ENCODE measurements around the gene HCFC1.

The HCFC1 gene

GRCh38 chrX:153913701-153914100 is 57.9 kb downstream of the HCFC1 start:
- CTCF ChIA-PET = interaction anchor here (1.0 to 5.9 kb wide), 2 partner anchors 8 to 11 kb away, joined by 3 to 42 read pairs; no protein-coding TSS in a partner anchor
- POLR2A ChIA-PET = interaction anchor here (3.8 kb wide), 1 partner anchor 13 kb away, joined by 28 read pairs; the partner anchor contains the start of gene ARHGAP4
- DNase-seq (ENCODE audit: extremely low spot score) = no peak
- TF ChIP-seq FOXA1 (IDR thresholded peaks at IDR 0.05) (no peak), FOXM1 (IDR thresholded peaks at IDR 0.05; ENCODE audit: borderline replicate concordance) (no peak), BHLHE40 (IDR thresholded peaks at IDR 0.05; ENCODE audit: borderline replicate concordance) (no peak), SP1 (IDR thresholded peaks at IDR 0.05) (no peak), L3MBTL2 (conservative IDR thresholded peaks at IDR 0.05) (no peak), CTBP1 (IDR thresholded peaks at IDR 0.05; ENCODE audit: borderline replicate concordance) (no peak), TARDBP (IDR thresholded peaks at IDR 0.05) (no peak), PKNOX1 (IDR thresholded peaks at IDR 0.05) (no peak), NFRKB (IDR thresholded peaks at IDR 0.05) (no peak), LEF1 (IDR thresholded peaks at IDR 0.05; ENCODE audit: borderline replicate concordance) (no peak), FOXK2 (IDR thresholded peaks at IDR 0.05) (no peak), HDGF (IDR thresholded peaks at IDR 0.05; ENCODE audit: borderline replicate concordance) (no peak), SUZ12 (IDR thresholded peaks at IDR 0.05) (no peak), ARNT (IDR thresholded peaks at IDR 0.05) (no peak), ELF4 (IDR thresholded peaks at IDR 0.05) (no peak)

- ChIA-PET CTCF (interaction anchor here (1.0 to 5.9 kb wide), 2 partner anchors 9 to 12 kb away, joined by 3 to 42 read pairs; no protein-coding TSS in a partner anchor), POLR2A (interaction anchor here (3.8 kb wide), 1 partner anchor 13 kb away, joined by 28 read pairs; the partner anchor contains the start of gene ARHGAP4)
- no peak for DNase-seq (ENCODE audit: extremely low spot score)
- TF ChIP-seq FOXA1 (IDR thresholded peaks at IDR 0.05) = no peak
- no peak for TF ChIP-seq ARNT (IDR thresholded peaks at IDR 0.05)
- TF ChIP-seq ZNF384 (IDR thresholded peaks at IDR 0.05) = no peak
- TF ChIP-seq ELF4 (IDR thresholded peaks at IDR 0.05) = no peak
- no peak for TF ChIP-seq TARDBP (IDR thresholded peaks at IDR 0.05)
- TF ChIP-seq SUZ12 (IDR thresholded peaks at IDR 0.05) = no peak
- TF ChIP-seq LEF1 (IDR thresholded peaks at IDR 0.05; ENCODE audit: borderline replicate concordance) = no peak
- no peak for TF ChIP-seq FOXM1 (IDR thresholded peaks at IDR 0.05; ENCODE audit: borderline replicate concordance)
Observed at GRCh38 chrX:153913211-153913610, 58.4 kb downstream of the HCFC1 start.

- ChIA-PET CTCF (interaction anchor here (0.7 to 5.9 kb wide), 3 partner anchors 10 to 623 kb away, joined by 5 to 42 read pairs (median 6); no protein-coding TSS in a partner anchor), POLR2A (interaction anchor here (3.8 kb wide), 1 partner anchor 15 kb away, joined by 28 read pairs; the partner anchor contains the start of gene ARHGAP4)
- TF ChIP-seq ELF4 (IDR thresholded peaks at IDR 0.05) (no peak), FOXA1 (IDR thresholded peaks at IDR 0.05) (no peak), PKNOX1 (IDR thresholded peaks at IDR 0.05) (no peak), FOXM1 (IDR thresholded peaks at IDR 0.05; ENCODE audit: borderline replicate concordance) (no peak), CTBP1 (IDR thresholded peaks at IDR 0.05; ENCODE audit: borderline replicate concordance) (no peak), SUZ12 (IDR thresholded peaks at IDR 0.05) (no peak), TARDBP (IDR thresholded peaks at IDR 0.05) (no peak), ARNT (IDR thresholded peaks at IDR 0.05) (no peak), HDGF (IDR thresholded peaks at IDR 0.05; ENCODE audit: borderline replicate concordance) (no peak), SP1 (IDR thresholded peaks at IDR 0.05) (no peak)
- no peak for DNase-seq (ENCODE audit: extremely low spot score)
Observed at GRCh38 chrX:153911798-153912197, 59.8 kb downstream of the HCFC1 start.

- DNase-seq (ENCODE audit: extremely low spot score) = no peak
- ChIA-PET POLR2A (interaction anchor here (1.5 to 3.8 kb wide), 2 partner anchors 13 to 16 kb away, joined by 4 to 28 read pairs; partner anchors contain the start of gene ARHGAP4), CTCF (interaction anchor here (0.8 to 5.9 kb wide), 4 partner anchors 12 to 36 kb away, joined by 5 to 42 read pairs (median 6); no protein-coding TSS in a partner anchor)
- TF ChIP-seq NFRKB (IDR thresholded peaks at IDR 0.05) = no peak
- TF ChIP-seq CTBP1 (IDR thresholded peaks at IDR 0.05; ENCODE audit: borderline replicate concordance) = no peak
- TF ChIP-seq ZNF384 (IDR thresholded peaks at IDR 0.05) = no peak
- no peak for TF ChIP-seq FOXK2 (IDR thresholded peaks at IDR 0.05)
- no peak for TF ChIP-seq BHLHE40 (IDR thresholded peaks at IDR 0.05; ENCODE audit: borderline replicate concordance)
- TF ChIP-seq FOXM1 (IDR thresholded peaks at IDR 0.05; ENCODE audit: borderline replicate concordance) = no peak
- no peak for TF ChIP-seq SP1 (IDR thresholded peaks at IDR 0.05)
- no peak for TF ChIP-seq LEF1 (IDR thresholded peaks at IDR 0.05; ENCODE audit: borderline replicate concordance)
Observed at GRCh38 chrX:153910446-153910845, 61.2 kb downstream of the HCFC1 start.

DNA sequence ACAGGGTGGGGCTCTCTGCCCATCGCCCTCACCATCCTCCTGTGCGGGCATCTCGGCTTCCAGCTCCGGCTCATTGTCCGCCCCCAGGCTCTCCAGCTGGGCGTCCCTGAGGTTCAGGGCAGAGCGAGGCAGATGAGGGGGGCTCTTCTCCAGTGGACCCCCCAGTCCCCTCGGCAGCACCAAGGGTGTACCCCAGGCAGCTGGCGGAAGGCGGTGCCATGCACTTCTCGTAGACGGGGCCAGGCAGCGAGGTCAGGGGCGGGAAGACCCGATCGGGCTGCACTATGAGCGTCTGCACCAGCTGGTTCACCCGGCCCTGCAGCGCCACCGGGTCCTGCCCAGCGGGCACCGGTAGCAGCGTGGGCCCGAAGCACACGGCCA is 61.6 kb downstream of the HCFC1 start:
- DNase-seq (ENCODE audit: extremely low spot score) = no peak
- no peak for TF ChIP-seq PKNOX1 (IDR thresholded peaks at IDR 0.05)
- TF ChIP-seq TARDBP (IDR thresholded peaks at IDR 0.05) = no peak
- CTCF ChIA-PET = interaction anchor here (1.6 to 5.9 kb wide), 2 partner anchors 12 to 18 kb away, joined by 7 to 42 read pairs; no protein-coding TSS in a partner anchor
- POLR2A ChIA-PET = interaction anchor here (1.5 to 3.8 kb wide), 2 partner anchors 13 to 17 kb away, joined by 4 to 28 read pairs; partner anchors contain the start of gene ARHGAP4
